HG03575 (cell line): ENCODE measurements around the gene DUS1L.

Experiments used
- ATAC-seq: cut with Tn5 transposase; IDR thresholded peaks from one replicate; pipeline ENCODE4 v1.9.1; 2021; ENCODE audit not compliant: unreplicated experiment, insufficient number of reproducible peaks, low FRiP score; ENCODE audit errors: extremely low read depth

The DUS1L gene

DNA sequence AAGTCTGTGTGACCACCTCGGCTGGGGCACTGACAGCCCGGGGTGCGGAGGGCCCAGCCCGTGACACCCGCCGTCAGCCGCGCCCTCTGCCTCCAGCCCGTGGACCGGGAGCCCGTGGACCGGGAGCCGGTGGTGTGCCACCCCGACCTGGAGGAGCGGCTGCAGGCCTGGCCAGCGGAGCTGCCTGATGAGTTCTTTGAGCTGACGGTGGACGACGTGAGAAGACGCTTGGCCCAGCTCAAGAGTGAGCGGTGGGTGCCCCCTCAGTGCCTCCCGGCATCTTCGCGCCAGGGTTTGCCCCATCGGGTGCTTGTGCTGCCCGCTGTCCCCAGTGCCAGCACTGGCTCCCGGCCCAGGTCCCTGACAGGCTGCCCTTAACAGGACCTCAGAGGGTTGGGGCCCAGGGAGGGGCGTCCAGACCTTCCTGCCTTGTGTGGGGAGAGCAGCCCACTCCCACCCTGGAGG is 56.6 kb downstream of the DUS1L start:
- no peak for ATAC-seq

DNA sequence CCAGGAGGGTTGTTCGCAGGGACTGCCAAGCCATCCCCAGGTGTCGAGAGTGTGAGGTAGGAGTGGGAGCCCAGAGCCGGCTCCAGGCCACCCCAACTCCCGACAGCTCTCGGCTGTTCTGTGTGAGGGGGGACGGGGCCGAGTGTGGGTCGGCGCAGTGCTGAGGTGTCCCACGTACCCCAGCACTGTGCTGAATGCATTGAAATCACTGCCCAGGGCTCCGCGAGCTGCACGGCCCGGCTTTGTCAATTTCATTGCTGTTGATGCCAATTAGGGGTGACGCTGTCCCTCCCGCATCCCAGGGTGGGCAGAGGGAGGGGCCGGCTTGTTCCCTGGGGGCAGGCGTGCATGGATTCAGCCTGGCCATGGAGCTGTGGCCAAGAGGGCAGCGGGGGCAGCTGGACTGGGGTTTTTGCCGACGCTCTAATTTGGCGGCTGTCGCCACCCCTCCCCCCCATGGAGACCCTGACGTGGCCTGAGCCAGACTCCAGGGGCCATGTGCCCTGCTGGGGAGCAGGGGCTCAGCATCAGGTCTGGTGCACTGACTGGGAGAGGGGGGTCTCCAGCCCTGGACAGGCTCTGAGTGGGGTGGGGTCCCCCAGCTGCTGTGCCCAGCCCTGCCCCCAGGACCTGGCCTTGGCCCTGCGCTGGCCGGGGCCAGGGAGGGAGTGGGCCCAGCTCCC is 57.2 kb downstream of the DUS1L start:
- no peak for ATAC-seq
